Measurements from ENCODE around the gene PCK1. TPM values are rescaled to one million over a fixed set of nuclear protein-coding genes. Genes with fewer than 3 reads are reported as not detected.

PCK1 gene
- total RNA-seq, 1 experiment from 2014 or later = 0.21 TPM

DNA sequence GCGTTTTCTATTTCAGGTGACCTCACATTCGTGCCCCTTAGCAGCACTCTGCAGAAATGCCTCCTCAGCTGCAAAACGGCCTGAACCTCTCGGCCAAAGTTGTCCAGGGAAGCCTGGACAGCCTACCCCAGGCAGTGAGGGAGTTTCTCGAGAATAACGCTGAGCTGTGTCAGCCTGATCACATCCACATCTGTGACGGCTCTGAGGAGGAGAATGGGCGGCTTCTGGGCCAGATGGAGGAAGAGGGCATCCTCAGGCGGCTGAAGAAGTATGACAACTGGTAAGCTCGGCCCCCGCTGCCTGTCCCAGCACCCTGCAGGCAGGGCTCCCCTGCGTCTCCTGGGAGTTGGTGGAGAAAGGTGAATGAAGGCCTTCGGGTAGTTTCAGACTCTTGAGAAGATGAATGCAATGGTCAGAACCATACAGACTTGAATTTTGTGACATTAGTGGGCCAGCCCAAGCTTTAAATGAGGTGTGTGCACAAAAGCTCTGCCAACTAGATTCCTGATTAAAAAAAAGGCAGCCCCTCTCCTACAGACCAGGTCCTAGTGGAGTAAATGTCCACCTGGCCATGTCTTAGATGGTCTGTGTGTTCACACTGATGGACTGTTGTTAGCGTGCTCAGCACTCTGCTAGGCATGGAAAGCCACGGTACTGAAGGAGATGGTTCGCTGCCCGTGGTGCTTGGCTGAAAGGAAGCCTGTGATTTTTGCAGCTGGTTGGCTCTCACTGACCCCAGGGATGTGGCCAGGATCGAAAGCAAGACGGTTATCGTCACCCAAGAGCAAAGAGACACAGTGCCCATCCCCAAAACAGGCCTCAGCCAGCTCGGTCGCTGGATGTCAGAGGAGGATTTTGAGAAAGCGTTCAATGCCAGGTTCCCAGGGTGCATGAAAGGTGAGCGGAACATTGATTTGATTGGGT lies 708 bp downstream of the PCK1 start:
- TF ChIP-seq, protein P1, sequence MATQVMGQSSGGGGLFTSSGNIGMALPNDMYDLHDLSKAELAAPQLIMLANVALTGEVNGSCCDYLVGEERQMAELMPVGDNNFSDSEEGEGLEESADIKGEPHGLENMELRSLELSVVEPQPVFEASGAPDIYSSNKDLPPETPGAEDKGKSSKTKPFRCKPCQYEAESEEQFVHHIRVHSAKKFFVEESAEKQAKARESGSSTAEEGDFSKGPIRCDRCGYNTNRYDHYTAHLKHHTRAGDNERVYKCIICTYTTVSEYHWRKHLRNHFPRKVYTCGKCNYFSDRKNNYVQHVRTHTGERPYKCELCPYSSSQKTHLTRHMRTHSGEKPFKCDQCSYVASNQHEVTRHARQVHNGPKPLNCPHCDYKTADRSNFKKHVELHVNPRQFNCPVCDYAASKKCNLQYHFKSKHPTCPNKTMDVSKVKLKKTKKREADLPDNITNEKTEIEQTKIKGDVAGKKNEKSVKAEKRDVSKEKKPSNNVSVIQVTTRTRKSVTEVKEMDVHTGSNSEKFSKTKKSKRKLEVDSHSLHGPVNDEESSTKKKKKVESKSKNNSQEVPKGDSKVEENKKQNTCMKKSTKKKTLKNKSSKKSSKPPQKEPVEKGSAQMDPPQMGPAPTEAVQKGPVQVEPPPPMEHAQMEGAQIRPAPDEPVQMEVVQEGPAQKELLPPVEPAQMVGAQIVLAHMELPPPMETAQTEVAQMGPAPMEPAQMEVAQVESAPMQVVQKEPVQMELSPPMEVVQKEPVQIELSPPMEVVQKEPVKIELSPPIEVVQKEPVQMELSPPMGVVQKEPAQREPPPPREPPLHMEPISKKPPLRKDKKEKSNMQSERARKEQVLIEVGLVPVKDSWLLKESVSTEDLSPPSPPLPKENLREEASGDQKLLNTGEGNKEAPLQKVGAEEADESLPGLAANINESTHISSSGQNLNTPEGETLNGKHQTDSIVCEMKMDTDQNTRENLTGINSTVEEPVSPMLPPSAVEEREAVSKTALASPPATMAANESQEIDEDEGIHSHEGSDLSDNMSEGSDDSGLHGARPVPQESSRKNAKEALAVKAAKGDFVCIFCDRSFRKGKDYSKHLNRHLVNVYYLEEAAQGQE (IDR thresholded peaks at IDR 0.05; ENCODE audit: insufficient read depth in 1 of 2, low read depth in 2 of 2, low read length in 1 of 2) = no peak
- no peak for TF ChIP-seq POLR2AphosphoS5 (IDR thresholded peaks at IDR 0.05; ENCODE audit: low read depth, low read length)
- TF ChIP-seq, protein P2, sequence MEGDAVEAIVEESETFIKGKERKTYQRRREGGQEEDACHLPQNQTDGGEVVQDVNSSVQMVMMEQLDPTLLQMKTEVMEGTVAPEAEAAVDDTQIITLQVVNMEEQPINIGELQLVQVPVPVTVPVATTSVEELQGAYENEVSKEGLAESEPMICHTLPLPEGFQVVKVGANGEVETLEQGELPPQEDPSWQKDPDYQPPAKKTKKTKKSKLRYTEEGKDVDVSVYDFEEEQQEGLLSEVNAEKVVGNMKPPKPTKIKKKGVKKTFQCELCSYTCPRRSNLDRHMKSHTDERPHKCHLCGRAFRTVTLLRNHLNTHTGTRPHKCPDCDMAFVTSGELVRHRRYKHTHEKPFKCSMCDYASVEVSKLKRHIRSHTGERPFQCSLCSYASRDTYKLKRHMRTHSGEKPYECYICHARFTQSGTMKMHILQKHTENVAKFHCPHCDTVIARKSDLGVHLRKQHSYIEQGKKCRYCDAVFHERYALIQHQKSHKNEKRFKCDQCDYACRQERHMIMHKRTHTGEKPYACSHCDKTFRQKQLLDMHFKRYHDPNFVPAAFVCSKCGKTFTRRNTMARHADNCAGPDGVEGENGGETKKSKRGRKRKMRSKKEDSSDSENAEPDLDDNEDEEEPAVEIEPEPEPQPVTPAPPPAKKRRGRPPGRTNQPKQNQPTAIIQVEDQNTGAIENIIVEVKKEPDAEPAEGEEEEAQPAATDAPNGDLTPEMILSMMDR (IDR thresholded peaks at IDR 0.05) = no peak
- TF ChIP-seq SIN3A (IDR thresholded peaks at IDR 0.05; ENCODE audit: borderline replicate concordance, insufficient read depth, low read depth, low read length) = no peak
- no peak for TF ChIP-seq TCF7L2 (IDR thresholded peaks at IDR 0.05; ENCODE audit: low read depth, low read length)
- ChIA-PET CTCF (interaction anchor here (0.6 kb wide), 1 partner anchor 688 kb away, joined by 11 read pairs; no protein-coding TSS in a partner anchor), POLR2A (no interaction called here)
- no peak overlapping the region for H3K27ac ChIP-seq (ENCODE audit: low read length)
- H3K4me3 ChIP-seq (ENCODE audit: low read depth in 2 of 2, low read length in 2 of 2) = no peak overlapping the region
- BruUV-seq (replicated peaks) = no TSS peak
- peaks cover 16% of the 10 kb centered on the region for H3K27me3 ChIP-seq (ENCODE audit: control insufficient read depth, insufficient read depth, low read length)
- no peaks in the 10 kb centered on the region for H3K4me1 ChIP-seq (ENCODE audit: control insufficient read depth, insufficient read depth, low read length)
- no peak for ATAC-seq
- intact Hi-C loops (cut with micrococcal nuclease; ENCODE audit: unreplicated experiment) (no loop called here), in situ Hi-C loops (cut with HindIII; ENCODE audit: low pct_unique_long_range_greater_than_20kb, low sequenced_read_pairs) (no loop called here)
- H3K9me3 ChIP-seq (ENCODE audit: control insufficient read depth, insufficient read depth, low read depth, low read length) = no peaks in the 10 kb centered on the region
- no peaks in the 10 kb centered on the region for H3K36me3 ChIP-seq (ENCODE audit: control insufficient read depth, insufficient read depth, low read length)
- DNase-seq (ENCODE audit: low read depth, low spot score) = no peak

DNA sequence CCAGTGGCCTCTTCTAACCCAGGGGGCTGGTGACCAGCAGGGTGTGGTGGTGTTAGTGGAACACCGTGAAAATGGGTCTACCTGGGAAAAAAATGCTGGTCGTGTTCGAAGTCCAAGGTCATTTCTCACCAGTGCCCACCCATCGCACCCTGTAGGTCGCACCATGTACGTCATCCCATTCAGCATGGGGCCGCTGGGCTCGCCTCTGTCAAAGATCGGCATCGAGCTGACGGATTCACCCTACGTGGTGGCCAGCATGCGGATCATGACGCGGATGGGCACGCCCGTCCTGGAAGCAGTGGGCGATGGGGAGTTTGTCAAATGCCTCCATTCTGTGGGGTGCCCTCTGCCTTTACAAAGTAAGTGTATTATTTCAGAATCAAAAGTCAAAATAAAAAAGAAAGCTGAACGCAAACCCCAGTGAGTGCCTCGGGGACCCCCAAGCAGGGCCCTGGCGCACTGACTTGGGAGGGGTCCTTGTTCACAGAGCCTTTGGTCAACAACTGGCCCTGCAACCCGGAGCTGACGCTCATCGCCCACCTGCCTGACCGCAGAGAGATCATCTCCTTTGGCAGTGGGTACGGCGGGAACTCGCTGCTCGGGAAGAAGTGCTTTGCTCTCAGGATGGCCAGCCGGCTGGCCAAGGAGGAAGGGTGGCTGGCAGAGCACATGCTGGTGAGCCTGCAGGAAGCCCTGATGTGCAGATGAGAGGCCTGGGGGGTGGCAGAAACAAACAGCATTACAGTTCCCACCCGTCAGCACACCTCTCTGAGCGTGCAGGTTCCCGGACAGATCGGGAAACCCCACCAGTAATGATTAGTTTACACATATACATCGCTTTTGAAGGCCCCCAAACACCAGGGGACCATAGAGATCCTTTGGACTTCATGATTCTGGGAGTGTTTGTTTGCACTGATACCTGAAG lies 1.9 kb downstream of the PCK1 start:
- Histone ChIP-seq H3K4me1 (ENCODE audit: control insufficient read depth, insufficient read depth, low read length) (no peaks in the 10 kb centered on the region), H3K36me3 (ENCODE audit: control insufficient read depth, insufficient read depth, low read length) (no peaks in the 10 kb centered on the region), H3K9me3 (ENCODE audit: control insufficient read depth, insufficient read depth, low read depth, low read length) (no peaks in the 10 kb centered on the region), H3K27ac (ENCODE audit: low read length) (no peak overlapping the region), H3K4me3 (ENCODE audit: low read depth in 2 of 2, low read length in 2 of 2) (no peak overlapping the region), H3K27me3 (ENCODE audit: control insufficient read depth, insufficient read depth, low read length) (peaks cover 14% of the 10 kb centered on the region)
- DNase-seq (ENCODE audit: low read depth, low spot score) (no peak), ATAC-seq (no peak)
- no TSS peak for BruUV-seq (replicated peaks)
- in situ Hi-C loops (cut with HindIII; ENCODE audit: low pct_unique_long_range_greater_than_20kb, low sequenced_read_pairs) (no loop called here), intact Hi-C loops (cut with micrococcal nuclease; ENCODE audit: unreplicated experiment) (no loop called here)
- CTCF ChIA-PET = no interaction called here
- no peak for TF ChIP-seq POLR2AphosphoS5 (IDR thresholded peaks at IDR 0.05; ENCODE audit: low read depth, low read length)
- TF ChIP-seq TCF7L2 (IDR thresholded peaks at IDR 0.05; ENCODE audit: low read depth, low read length) = no peak
- TF ChIP-seq, protein P2 (IDR thresholded peaks at IDR 0.05) = no peak
- no peak for TF ChIP-seq SIN3A (IDR thresholded peaks at IDR 0.05; ENCODE audit: borderline replicate concordance, insufficient read depth, low read depth, low read length)
- TF ChIP-seq, protein P1 (IDR thresholded peaks at IDR 0.05; ENCODE audit: insufficient read depth in 1 of 2, low read depth in 2 of 2, low read length in 1 of 2) = no peak
- POLR2A ChIA-PET = no interaction called here

Measured in Panc1 (cell line).